Ishikawa (cell line): ENCODE measurements around the gene DNAH3.
A peak's percentile ranks its signal among the peaks of the same experiment; 100 is the strongest.

Experiments used
- CEBPB ChIP-seq: IDR thresholded peaks from 2 replicates; pipeline ENCODE4 v1.6.1; 2012
- EGR1 ChIP-seq: IDR thresholded peaks from 2 replicates; pipeline ENCODE4 v1.6.1; 2012
- EP300 ChIP-seq: IDR thresholded peaks from 2 replicates; pipeline ENCODE4 v1.6.1; 2012; ENCODE audit warnings: borderline replicate concordance
- FOXM1 ChIP-seq: IDR thresholded peaks from 2 replicates; pipeline ENCODE4 v1.6.1; 2012; ENCODE audit warnings: low read depth, borderline replicate concordance
- MAX ChIP-seq: IDR thresholded peaks from 2 replicates; pipeline ENCODE4 v1.6.1; 2012
- NFIC ChIP-seq: IDR thresholded peaks from 2 replicates; pipeline ENCODE4 v1.6.1; 2012
- RAD21 ChIP-seq: IDR thresholded peaks from 2 replicates; pipeline ENCODE4 v1.6.1; 2012; ENCODE audit warnings: low read depth
- REST ChIP-seq: IDR thresholded peaks from 2 replicates; pipeline ENCODE4 v1.6.1; 2012; ENCODE audit warnings: low read depth, mild to moderate bottlenecking
- TAF1 ChIP-seq: IDR thresholded peaks from 2 replicates; pipeline ENCODE4 v1.6.1; 2012; ENCODE audit warnings: low read depth, mild to moderate bottlenecking
- YY1 ChIP-seq: IDR thresholded peaks from 2 replicates; pipeline ENCODE4 v1.6.1; 2012; ENCODE audit warnings: low read depth

- TF ChIP-seq CEBPB (no peak), TAF1 (no peak), EP300 (no peak), YY1 (no peak), MAX (no peak), FOXM1 (no peak), RAD21 (peak; percentile 83), REST (no peak), NFIC (no peak), EGR1 (no peak)
Measured at GRCh38 chr16:21156767-21157467, 6.3 kb upstream of the DNAH3 start.
